ENCODE data around the gene LYG2. TPM values are rescaled to one million over a fixed set of nuclear protein-coding genes. Genes with fewer than 3 reads are reported as not detected.

Gene LYG2
- total RNA-seq, 1 experiment from 2014 or later = not detected

DNA sequence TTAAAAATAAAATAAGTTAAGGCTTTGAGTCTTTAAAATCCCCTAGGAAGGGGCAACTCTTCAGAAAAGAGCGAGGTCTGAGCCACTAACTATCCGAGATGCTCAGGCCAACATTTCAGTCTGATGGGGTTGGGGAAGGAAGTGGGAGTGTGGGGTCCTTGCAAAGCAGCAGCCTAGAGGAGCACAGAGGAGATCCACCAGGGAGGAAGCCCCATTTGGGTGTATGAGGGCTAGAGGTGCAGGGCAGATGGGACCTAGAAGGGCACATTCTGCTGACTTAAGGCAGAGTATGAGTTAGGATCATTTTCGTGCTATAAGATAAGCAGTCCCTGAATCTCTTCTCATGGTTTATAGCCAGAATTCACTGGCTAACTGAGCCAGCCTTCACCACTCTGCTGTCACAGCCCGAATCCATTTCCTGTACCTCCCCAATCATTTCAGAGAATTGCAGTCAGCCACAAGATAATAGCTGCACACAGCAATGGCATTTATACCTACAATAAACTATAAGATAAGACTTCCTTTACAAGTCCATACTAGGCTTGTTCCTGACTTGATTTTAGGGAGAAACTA, 37.5 kb downstream of the LYG2 start:
- no peak overlapping the region for H3K9ac ChIP-seq (ENCODE audit: extremely low read depth, insufficient read length, low read length)
- H3K4me1 Mint-ChIP-seq = no peaks in the 10 kb centered on the region

More for the DNA sequence above, 37.5 kb downstream of the LYG2 start:
- DNase-seq = no peak
- Histone ChIP-seq H3K23ac (ENCODE audit: insufficient read length, low read depth, low read length) (no peak overlapping the region), H2AFZ (ENCODE audit: low read length) (no peak overlapping the region), H4K91ac (ENCODE audit: insufficient read length, low read depth, low read length) (no peak overlapping the region), H2BK12ac (ENCODE audit: insufficient read length, low read depth, low read length) (no peak overlapping the region), H3K23me2 (ENCODE audit: insufficient read length, low read depth, low read length, poor library complexity, severe bottlenecking) (no peaks in the 10 kb centered on the region), H4K20me1 (ENCODE audit: control insufficient read depth, insufficient read depth, insufficient read length) (no peaks in the 10 kb centered on the region), H2BK5ac (ENCODE audit: insufficient read length, low read length) (no peak overlapping the region), H3K4ac (ENCODE audit: low read depth, low read length) (no peak overlapping the region), H4K8ac (replicated peaks; ENCODE audit: insufficient read length, low read depth, low read length) (no peak overlapping the region), H3K4me2 (ENCODE audit: insufficient read depth, insufficient read length, low read length) (no peak overlapping the region), H3K4me1 (ENCODE audit: insufficient read depth, low read length) (no peaks in the 10 kb centered on the region), H2BK120ac (ENCODE audit: low read depth, low read length, poor library complexity, severe bottlenecking) (no peak overlapping the region), H3K9me3 (ENCODE audit: control insufficient read depth, low read depth, low read length) (no peaks in the 10 kb centered on the region), H3K79me2 (ENCODE audit: insufficient read depth, low read length) (no peaks in the 10 kb centered on the region), H2AK5ac (ENCODE audit: insufficient read length, low read length) (no peak overlapping the region), H3K18ac (ENCODE audit: insufficient read length, low read depth, low read length) (no peak overlapping the region), H3K14ac (ENCODE audit: insufficient read depth, low read length) (no peak overlapping the region), H3K79me1 (ENCODE audit: insufficient read depth, low read depth, low read length, poor library complexity, severe bottlenecking) (no peaks in the 10 kb centered on the region), H3T11ph (ENCODE audit: low read length) (no peak overlapping the region), H4K5ac (ENCODE audit: insufficient read length, low read depth, low read length) (no peak overlapping the region), H2BK15ac (ENCODE audit: low read depth, low read length) (no peak overlapping the region), H3K56ac (ENCODE audit: insufficient read length, low read depth, low read length) (no peak overlapping the region), H3K27ac (ENCODE audit: insufficient read length, low read depth, low read length) (no peak overlapping the region), H2BK20ac (ENCODE audit: low read depth, low read length, poor library complexity, severe bottlenecking) (no peak overlapping the region), H3K27me3 (ENCODE audit: insufficient read depth, low read length) (no peaks in the 10 kb centered on the region)
- Mint-ChIP-seq H3K36me3 (ENCODE audit: insufficient read depth in 1 of 3, low read depth in 3 of 3) (peaks cover 0 to 5% (median 5%) of the 10 kb centered on the region in 3 experiments; a peak in 2 of 7 replicates), H3K27ac (no peak overlapping the region), H3K9me3 (no peaks in the 10 kb centered on the region), H3K27me3 (ENCODE audit: low read depth) (no peaks in the 10 kb centered on the region), H3K4me3 (no peak overlapping the region)
- WGBS (ENCODE audit: extremely low coverage, insufficient read length, low lambda C conversion rate) = no CpG with 5 or more reads among the region's 4 CpGs
- TF ChIP-seq, protein P1, sequence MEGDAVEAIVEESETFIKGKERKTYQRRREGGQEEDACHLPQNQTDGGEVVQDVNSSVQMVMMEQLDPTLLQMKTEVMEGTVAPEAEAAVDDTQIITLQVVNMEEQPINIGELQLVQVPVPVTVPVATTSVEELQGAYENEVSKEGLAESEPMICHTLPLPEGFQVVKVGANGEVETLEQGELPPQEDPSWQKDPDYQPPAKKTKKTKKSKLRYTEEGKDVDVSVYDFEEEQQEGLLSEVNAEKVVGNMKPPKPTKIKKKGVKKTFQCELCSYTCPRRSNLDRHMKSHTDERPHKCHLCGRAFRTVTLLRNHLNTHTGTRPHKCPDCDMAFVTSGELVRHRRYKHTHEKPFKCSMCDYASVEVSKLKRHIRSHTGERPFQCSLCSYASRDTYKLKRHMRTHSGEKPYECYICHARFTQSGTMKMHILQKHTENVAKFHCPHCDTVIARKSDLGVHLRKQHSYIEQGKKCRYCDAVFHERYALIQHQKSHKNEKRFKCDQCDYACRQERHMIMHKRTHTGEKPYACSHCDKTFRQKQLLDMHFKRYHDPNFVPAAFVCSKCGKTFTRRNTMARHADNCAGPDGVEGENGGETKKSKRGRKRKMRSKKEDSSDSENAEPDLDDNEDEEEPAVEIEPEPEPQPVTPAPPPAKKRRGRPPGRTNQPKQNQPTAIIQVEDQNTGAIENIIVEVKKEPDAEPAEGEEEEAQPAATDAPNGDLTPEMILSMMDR (conservative IDR thresholded peaks at IDR 0.05) = no peak
